HepG2 (cell line): Measurements from ENCODE around the gene IL1RAPL2.

Experiments
- FOSL2 ChIP-seq: sonication (generic); formaldehyde crosslinking; IDR thresholded peaks from 2 replicates; pipeline ENCODE4 v1.4.0; 2020; ENCODE audit warnings: missing genetic modification reagents
- GFI1 ChIP-seq: sonication (generic); formaldehyde crosslinking; IDR thresholded peaks from 2 replicates; pipeline ENCODE4 v1.5.0; 2020; ENCODE audit warnings: missing genetic modification reagents, mild to moderate bottlenecking, borderline replicate concordance
- MXD4 ChIP-seq: IDR thresholded peaks from 2 replicates; pipeline ENCODE4 v1.6.1; 2016; ENCODE audit warnings: mild to moderate bottlenecking, missing biosample characterization, missing genetic modification reagents
- SP1 ChIP-seq, 2 experiments: fragments of 450-650 bp in 1 of 2; sonication (generic) in 1 of 2; formaldehyde crosslinking in 1 of 2; IDR thresholded peaks; 2 replicates each; pipeline versions ENCODE4 v1.4.0 to v1.6.1; 2016 to 2020; ENCODE audit warnings: missing genetic modification reagents in 1 of 2
- YY1 ChIP-seq: IDR thresholded peaks from 2 replicates; pipeline ENCODE4 v1.6.1; 2011; ENCODE audit warnings: low read length, low read depth, moderate library complexity, mild to moderate bottlenecking; ENCODE audit not compliant: insufficient read depth, insufficient replicate concordance
- ZMYM3 ChIP-seq: sonication (generic); formaldehyde crosslinking; IDR thresholded peaks from 2 replicates; pipeline ENCODE4 v1.5.1; 2020; ENCODE audit warnings: mild to moderate bottlenecking, missing genetic modification reagents
- ZNF776 ChIP-seq: sonication (generic); formaldehyde crosslinking; IDR thresholded peaks from 2 replicates; pipeline ENCODE4 v1.4.0; 2020; ENCODE audit warnings: mild to moderate bottlenecking, missing genetic modification reagents
- TF ChIP-seq, protein P1 (sequence below): sonication (generic); formaldehyde crosslinking; IDR thresholded peaks from 2 replicates; pipeline ENCODE4 v1.5.0; 2020; ENCODE audit warnings: mild to moderate bottlenecking, missing genetic modification reagents, moderate library complexity
- TF ChIP-seq, protein P2 (sequence below): sonication (generic); formaldehyde crosslinking; IDR thresholded peaks from 2 replicates; pipeline ENCODE4 v1.5.0; 2020; ENCODE audit warnings: missing genetic modification reagents
- TF ChIP-seq, protein P3 (sequence below): sonication (generic); formaldehyde crosslinking; IDR thresholded peaks from 2 replicates; pipeline ENCODE4 v1.9.0; 2021; ENCODE audit warnings: missing genetic modification reagents, borderline replicate concordance
- TF ChIP-seq, protein P4 (sequence below), 2 experiments: IDR thresholded peaks; 2 replicates each; pipeline ENCODE4 v1.6.1; 2011 to 2012; ENCODE audit warnings: low read length in 2 of 2, borderline replicate concordance in 1 of 2, low read depth in 1 of 2, mild to moderate bottlenecking in 1 of 2, moderate library complexity in 1 of 2

GRCh38 chrX:104854790-104855340, 288.9 kb downstream of the IL1RAPL2 start:
- no peak for TF ChIP-seq GFI1 (CRISPR knock-in tag)
- TF ChIP-seq MXD4 (CRISPR knock-in tag) = no peak
- no peak for TF ChIP-seq ZMYM3 (CRISPR knock-in tag)
- TF ChIP-seq, protein P1, sequence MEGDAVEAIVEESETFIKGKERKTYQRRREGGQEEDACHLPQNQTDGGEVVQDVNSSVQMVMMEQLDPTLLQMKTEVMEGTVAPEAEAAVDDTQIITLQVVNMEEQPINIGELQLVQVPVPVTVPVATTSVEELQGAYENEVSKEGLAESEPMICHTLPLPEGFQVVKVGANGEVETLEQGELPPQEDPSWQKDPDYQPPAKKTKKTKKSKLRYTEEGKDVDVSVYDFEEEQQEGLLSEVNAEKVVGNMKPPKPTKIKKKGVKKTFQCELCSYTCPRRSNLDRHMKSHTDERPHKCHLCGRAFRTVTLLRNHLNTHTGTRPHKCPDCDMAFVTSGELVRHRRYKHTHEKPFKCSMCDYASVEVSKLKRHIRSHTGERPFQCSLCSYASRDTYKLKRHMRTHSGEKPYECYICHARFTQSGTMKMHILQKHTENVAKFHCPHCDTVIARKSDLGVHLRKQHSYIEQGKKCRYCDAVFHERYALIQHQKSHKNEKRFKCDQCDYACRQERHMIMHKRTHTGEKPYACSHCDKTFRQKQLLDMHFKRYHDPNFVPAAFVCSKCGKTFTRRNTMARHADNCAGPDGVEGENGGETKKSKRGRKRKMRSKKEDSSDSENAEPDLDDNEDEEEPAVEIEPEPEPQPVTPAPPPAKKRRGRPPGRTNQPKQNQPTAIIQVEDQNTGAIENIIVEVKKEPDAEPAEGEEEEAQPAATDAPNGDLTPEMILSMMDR (CRISPR knock-in tag) = no peak
- TF ChIP-seq ZNF776 (CRISPR knock-in tag) = no peak
- no peak for TF ChIP-seq YY1
- TF ChIP-seq, protein P2, sequence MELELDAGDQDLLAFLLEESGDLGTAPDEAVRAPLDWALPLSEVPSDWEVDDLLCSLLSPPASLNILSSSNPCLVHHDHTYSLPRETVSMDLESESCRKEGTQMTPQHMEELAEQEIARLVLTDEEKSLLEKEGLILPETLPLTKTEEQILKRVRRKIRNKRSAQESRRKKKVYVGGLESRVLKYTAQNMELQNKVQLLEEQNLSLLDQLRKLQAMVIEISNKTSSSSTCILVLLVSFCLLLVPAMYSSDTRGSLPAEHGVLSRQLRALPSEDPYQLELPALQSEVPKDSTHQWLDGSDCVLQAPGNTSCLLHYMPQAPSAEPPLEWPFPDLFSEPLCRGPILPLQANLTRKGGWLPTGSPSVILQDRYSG (CRISPR knock-in tag) = no peak
- TF ChIP-seq, protein P3, sequence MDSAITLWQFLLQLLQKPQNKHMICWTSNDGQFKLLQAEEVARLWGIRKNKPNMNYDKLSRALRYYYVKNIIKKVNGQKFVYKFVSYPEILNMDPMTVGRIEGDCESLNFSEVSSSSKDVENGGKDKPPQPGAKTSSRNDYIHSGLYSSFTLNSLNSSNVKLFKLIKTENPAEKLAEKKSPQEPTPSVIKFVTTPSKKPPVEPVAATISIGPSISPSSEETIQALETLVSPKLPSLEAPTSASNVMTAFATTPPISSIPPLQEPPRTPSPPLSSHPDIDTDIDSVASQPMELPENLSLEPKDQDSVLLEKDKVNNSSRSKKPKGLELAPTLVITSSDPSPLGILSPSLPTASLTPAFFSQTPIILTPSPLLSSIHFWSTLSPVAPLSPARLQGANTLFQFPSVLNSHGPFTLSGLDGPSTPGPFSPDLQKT (CRISPR knock-in tag) = no peak
- no peak for TF ChIP-seq SP1 (IDR thresholded peaks at IDR 0.05)
- no peak for TF ChIP-seq SP1 (CRISPR knock-in tag; IDR thresholded peaks at IDR 0.05)
- TF ChIP-seq, protein P4, sequence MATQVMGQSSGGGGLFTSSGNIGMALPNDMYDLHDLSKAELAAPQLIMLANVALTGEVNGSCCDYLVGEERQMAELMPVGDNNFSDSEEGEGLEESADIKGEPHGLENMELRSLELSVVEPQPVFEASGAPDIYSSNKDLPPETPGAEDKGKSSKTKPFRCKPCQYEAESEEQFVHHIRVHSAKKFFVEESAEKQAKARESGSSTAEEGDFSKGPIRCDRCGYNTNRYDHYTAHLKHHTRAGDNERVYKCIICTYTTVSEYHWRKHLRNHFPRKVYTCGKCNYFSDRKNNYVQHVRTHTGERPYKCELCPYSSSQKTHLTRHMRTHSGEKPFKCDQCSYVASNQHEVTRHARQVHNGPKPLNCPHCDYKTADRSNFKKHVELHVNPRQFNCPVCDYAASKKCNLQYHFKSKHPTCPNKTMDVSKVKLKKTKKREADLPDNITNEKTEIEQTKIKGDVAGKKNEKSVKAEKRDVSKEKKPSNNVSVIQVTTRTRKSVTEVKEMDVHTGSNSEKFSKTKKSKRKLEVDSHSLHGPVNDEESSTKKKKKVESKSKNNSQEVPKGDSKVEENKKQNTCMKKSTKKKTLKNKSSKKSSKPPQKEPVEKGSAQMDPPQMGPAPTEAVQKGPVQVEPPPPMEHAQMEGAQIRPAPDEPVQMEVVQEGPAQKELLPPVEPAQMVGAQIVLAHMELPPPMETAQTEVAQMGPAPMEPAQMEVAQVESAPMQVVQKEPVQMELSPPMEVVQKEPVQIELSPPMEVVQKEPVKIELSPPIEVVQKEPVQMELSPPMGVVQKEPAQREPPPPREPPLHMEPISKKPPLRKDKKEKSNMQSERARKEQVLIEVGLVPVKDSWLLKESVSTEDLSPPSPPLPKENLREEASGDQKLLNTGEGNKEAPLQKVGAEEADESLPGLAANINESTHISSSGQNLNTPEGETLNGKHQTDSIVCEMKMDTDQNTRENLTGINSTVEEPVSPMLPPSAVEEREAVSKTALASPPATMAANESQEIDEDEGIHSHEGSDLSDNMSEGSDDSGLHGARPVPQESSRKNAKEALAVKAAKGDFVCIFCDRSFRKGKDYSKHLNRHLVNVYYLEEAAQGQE (IDR thresholded peaks at IDR 0.05; ENCODE audit: borderline replicate concordance in 1 of 2, low read depth in 1 of 2, low read length in 2 of 2) = no peak
- TF ChIP-seq FOSL2 (CRISPR knock-in tag) = no peak
